Measurements from ENCODE around the gene RMND1. TPM values are rescaled to one million over a fixed set of nuclear protein-coding genes. Genes with fewer than 3 reads are reported as not detected.
A peak's percentile ranks its signal among the peaks of the same experiment; 100 is the strongest.

The RMND1 gene
- total RNA-seq (10 to 100 TPM; 10.9 to 17.6 (median 14.7) TPM), polyA plus RNA-seq (10 to 100 TPM; 14.3 to 25.2 TPM)
- long read RNA-seq, donor 1, transcript RMND1-203 (12 exons, 2,003 nt): major isoform, 15 of 18 reads
- long read RNA-seq, donor 1, partial matches to known transcripts: 1 of 18 reads
- long read RNA-seq, donor 1, other reads (novel, unspliced or antisense): 0 of 18 reads
- long read RNA-seq, donor 2, transcript RMND1-203 (12 exons, 2,003 nt): major isoform, 14 of 23 reads
- long read RNA-seq, donor 2, partial matches to known transcripts: 2 of 23 reads
- long read RNA-seq, donor 2, other reads (novel, unspliced or antisense): 4 of 23 reads
- long read RNA-seq, donor 3, transcript RMND1-203 (12 exons, 2,003 nt): major isoform, 39 of 52 reads
- long read RNA-seq, donor 3, transcript RMND1-205 (11 exons, 1,340 nt): minor isoform, 6 of 52 reads
- long read RNA-seq, donor 3, partial matches to known transcripts: 2 of 52 reads
- long read RNA-seq, donor 3, other reads (novel, unspliced or antisense): 5 of 52 reads

- H3K4me3 ChIP-seq: peak within 1 kb of the TSS; percentile 69 to 97 (median 84)
- H3K27me3 ChIP-seq: no peaks in the 10 kb centered on the region
- peaks cover 0 to 30% (median 25%) of the 10 kb centered on the region in 9 donors for H3K4me1 ChIP-seq
- no peak for TF ChIP-seq CTCF (IDR thresholded peaks at IDR 0.05)
- peak within 1 kb of the TSS; percentile 83 to 97 (median 94) for H3K27ac ChIP-seq
- intact Hi-C loops (cut with DNase I): loop anchor here in 5 of 10 donors (2.0 to 5.0 kb wide), 2 partner anchors 60 to 61 kb away; partner anchors contain the start of gene ZBTB2 (in 5 of the 5)
- WGBS, 2 donors: 0 to 1% methylated on average over 74 of the region's 74 CpGs
- H3K9me3 ChIP-seq: no peaks in the 10 kb centered on the region
- peaks cover 0 to 20% (median 0%) of the 10 kb centered on the region in 9 donors for H3K36me3 ChIP-seq
- DNase-seq: peak; percentile 100
- ATAC-seq: peak; percentile 99 to 100 (median 99)
Observed at GRCh38 chr6:151451950-151452749, at the start of gene RMND1. RMND1 (minus strand) TSS chr6:151452126; CDS start chr6:151445811, 6,315 bp downstream.

- no peak for ATAC-seq
- Histone ChIP-seq H3K4me3 (no peak overlapping the region), H3K9me3 (no peaks in the 10 kb centered on the region), H3K27me3 (peaks cover 0 to 29% (median 17%) of the 10 kb centered on the region in 7 donors), H3K36me3 (no peaks in the 10 kb centered on the region), H3K27ac (peak overlapping the region in 1 of 10 donors; percentile 62), H3K4me1 (peaks cover 0 to 68% (median 0%) of the 10 kb centered on the region in 9 donors)
- no peak for TF ChIP-seq CTCF (IDR thresholded peaks at IDR 0.05)
- no peak for DNase-seq
- intact Hi-C loops (cut with DNase I): no loop called here
- 70 to 80% methylated on average over 5 of the region's 5 CpGs for WGBS, 2 donors
Observed at GRCh38 chr6:151499551-151499950, 47.6 kb upstream of the RMND1 start.

GRCh38 chr6:151498327-151498726 lies 46.4 kb upstream of the RMND1 start:
- intact Hi-C loops (cut with DNase I): no loop called here
- Histone ChIP-seq H3K4me1 (peaks cover 0 to 74% (median 7%) of the 10 kb centered on the region in 9 donors), H3K4me3 (no peak overlapping the region), H3K36me3 (no peaks in the 10 kb centered on the region), H3K27me3 (peaks cover 0 to 40% (median 29%) of the 10 kb centered on the region in 7 donors), H3K9me3 (no peaks in the 10 kb centered on the region), H3K27ac (peak overlapping the region in 1 of 10 donors; percentile 61)
- TF ChIP-seq CTCF (IDR thresholded peaks at IDR 0.05): no peak
- DNase-seq (no peak), ATAC-seq (no peak)
- 86 to 90% methylated on average over 1 of the region's 1 CpG for WGBS, 2 donors

- TF ChIP-seq CTCF (IDR thresholded peaks at IDR 0.05): no peak
Observed at GRCh38 chr6:151497905-151498304, 46.0 kb upstream of the RMND1 start.

More at GRCh38 chr6:151497905-151498304, 46.0 kb upstream of the RMND1 start:
- H3K9me3 ChIP-seq: no peaks in the 10 kb centered on the region
- peak overlapping the region in 1 of 10 donors; percentile 61 for H3K27ac ChIP-seq
- intact Hi-C loops (cut with DNase I): no loop called here
- no peak for DNase-seq
- no peak overlapping the region for H3K4me3 ChIP-seq
- peaks cover 0 to 74% (median 7%) of the 10 kb centered on the region in 9 donors for H3K4me1 ChIP-seq
- ATAC-seq: no peak
- no peaks in the 10 kb centered on the region for H3K36me3 ChIP-seq
- H3K27me3 ChIP-seq: peaks cover 0 to 44% (median 32%) of the 10 kb centered on the region in 7 donors
